GM12874 (cell line): ENCODE data around the gene STK17A.

Experiments
- TF ChIP-seq, protein P1 (sequence below): IDR thresholded peaks from 2 replicates; pipeline ENCODE4 v1.5.1; 2011; ENCODE audit warnings: low read depth, mild to moderate bottlenecking, control low read depth, low read length, moderate library complexity; ENCODE audit not compliant: insufficient read depth

STK17A gene

DNA sequence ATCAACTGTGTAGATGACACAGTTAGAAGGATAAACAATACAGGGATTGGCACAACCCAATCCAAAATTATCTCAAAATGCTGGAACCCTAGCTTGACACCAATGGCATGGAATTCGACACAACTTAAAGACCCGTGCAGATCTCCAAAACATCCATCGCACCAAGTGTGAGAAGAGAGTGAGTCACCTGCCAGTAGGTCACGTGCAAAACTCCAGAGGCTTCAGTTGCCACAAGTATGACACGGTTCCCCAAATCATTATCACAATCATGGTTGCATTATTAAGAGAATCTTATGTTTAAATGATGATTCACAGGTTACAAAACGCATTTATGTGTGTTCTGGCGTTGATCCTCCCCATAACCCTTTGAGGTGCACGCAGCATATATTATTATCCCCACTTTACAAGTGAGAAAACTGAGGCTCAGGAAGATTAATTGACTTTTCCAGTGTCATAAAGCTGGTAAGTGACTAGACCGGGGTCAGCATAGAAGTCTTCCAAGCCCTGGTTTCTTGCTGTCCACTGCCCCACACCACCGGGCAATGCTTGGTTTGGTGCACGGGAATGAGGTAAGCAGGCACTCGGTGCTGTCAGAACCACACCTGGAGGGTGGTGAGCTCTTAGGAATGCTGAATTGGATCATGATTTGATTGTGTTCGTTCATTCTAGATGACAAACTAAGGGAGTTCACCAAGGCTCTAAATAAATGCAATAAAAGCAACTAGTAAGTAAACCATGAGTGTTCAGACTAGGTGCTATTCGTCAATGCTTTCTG is 23.6 kb upstream of the STK17A start:
- TF ChIP-seq, protein P1, sequence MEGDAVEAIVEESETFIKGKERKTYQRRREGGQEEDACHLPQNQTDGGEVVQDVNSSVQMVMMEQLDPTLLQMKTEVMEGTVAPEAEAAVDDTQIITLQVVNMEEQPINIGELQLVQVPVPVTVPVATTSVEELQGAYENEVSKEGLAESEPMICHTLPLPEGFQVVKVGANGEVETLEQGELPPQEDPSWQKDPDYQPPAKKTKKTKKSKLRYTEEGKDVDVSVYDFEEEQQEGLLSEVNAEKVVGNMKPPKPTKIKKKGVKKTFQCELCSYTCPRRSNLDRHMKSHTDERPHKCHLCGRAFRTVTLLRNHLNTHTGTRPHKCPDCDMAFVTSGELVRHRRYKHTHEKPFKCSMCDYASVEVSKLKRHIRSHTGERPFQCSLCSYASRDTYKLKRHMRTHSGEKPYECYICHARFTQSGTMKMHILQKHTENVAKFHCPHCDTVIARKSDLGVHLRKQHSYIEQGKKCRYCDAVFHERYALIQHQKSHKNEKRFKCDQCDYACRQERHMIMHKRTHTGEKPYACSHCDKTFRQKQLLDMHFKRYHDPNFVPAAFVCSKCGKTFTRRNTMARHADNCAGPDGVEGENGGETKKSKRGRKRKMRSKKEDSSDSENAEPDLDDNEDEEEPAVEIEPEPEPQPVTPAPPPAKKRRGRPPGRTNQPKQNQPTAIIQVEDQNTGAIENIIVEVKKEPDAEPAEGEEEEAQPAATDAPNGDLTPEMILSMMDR = no peak

DNA sequence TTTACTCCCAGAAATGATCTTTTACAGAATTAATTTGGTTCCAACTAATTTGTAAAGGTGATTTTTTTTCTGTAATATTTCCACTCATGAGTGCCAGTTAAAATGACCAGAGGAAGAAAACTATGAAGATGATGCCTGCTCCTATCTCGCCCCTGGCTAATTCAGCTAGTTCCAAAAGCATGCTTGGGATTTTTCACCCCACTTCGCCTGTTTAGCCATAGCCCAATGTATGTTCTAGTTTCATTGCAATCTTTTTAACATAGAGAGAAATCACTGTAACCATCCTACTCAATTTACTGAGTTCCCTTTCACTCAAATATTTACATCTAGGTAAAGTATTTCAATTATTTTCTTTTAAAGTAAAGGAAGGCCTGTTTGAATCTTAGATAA is 23.0 kb upstream of the STK17A start:
- TF ChIP-seq, protein P1 = no peak

DNA sequence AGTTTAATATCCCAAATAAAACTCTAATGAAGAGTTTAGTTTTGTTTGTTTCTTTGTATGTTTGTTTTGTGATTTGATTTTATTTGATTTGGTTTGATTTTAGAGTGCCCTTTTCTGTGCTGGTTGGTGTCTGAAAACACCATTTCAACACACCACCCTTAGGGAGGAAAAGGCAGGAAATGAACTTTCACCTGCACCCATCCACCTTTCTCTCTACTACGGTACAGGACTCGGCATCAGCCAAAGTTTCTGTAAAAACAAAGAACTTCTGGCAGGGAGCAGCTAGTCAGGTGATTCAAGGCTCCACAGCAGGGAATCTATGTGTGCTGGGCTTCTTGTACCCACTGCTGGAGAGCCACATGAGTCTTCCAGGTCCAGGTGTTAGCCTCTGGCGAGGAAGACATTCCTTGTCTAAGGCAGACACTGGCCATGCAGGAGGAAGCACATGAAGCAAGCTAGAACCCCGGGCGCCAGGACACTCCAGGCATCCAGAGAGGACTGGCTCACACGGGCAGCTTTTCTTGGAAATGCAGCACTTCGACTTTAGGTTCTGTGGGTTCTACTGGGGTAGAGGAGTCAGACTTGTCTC is 22.1 kb upstream of the STK17A start:
- TF ChIP-seq, protein P1 = no peak

DNA sequence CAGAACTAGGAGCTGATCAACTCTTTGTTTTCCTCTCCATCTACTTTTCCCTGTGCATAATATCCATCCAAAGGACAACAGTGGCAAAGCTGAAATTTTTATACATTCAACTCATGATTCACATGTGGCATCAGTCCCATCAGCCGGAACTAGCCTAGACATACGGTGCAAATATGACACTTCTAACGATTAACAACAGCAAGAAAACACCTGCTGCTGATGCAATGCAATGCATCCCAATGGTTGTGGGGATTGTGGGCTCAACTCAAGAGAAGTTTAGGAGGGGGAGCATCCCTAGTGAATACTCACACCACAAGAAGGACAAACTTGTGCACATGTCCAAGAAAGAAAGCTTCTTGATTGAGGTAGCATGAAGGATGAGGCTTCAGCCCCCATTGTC is 20.5 kb upstream of the STK17A start:
- TF ChIP-seq, protein P1 = no peak

DNA sequence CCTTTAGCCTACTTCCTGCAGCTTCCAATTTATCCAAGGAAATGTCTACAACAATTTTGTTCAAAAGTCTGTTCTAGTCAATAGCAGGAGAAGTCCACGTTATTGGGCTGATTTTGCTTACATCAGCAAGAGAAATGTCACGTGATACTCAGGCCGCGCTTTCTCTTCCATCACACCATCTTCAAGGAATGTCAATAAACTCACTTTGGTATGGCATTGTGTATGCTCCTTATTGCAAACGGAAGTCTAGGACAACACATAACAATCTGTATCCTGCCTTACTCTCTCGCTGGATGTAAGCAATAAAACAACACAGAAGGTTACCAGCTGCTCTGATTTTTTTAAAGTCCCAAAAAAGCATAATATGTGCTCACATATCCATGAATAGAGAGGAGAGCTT is 17.1 kb upstream of the STK17A start:
- TF ChIP-seq, protein P1 = no peak

DNA sequence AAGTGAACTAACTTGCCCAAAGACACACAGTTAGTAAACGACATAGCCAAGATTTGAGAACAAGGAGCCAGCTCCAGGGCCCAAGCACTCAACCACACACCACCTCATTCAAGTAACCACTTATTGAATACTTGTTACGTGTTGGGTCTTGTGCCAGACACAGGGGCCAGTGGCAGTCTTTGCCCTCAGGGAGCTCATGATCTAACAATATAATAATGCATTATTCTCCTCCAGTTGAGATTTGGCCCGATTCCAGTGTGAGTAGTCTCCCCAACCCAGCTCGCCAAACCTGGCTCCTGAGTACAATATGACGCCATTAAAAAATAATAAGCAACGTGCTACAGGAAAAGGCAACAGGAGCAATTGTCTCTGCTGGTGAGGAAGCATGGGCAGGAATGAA is 14.4 kb upstream of the STK17A start:
- TF ChIP-seq, protein P1 = no peak

DNA sequence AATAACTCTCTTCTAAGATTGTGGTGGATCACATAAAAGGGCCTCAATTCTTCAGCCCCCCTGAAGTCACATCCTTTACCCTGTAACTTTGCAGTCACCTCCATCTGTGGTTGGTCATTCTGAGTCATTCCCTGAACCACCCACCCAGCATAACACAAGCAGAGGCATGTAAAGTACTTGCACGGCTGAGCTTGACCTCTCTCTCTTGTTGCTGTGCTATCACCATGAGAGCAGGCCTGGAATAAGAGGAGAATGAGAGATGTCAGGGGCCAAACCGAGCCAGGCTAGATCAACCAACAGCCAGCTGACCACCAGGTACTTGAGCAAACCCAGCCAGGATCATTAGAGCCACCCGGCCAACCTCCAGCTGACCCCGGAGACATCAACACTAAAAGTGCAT is 13.5 kb upstream of the STK17A start:
- TF ChIP-seq, protein P1 = no peak
